Measurements from ENCODE around the gene VPS33B.
A peak's percentile ranks its signal among the peaks of the same experiment; 100 is the strongest.

Gene VPS33B

GRCh38 chr15:91022075-91022831, at the start of gene VPS33B:
TSS of gene VPS33B (minus strand) at chr15:91022594. CDS start at chr15:91022249, 345 bp downstream.
- in situ Hi-C loops (cut with HindIII; ENCODE audit: low sequenced_read_pairs): no loop called here
- TF ChIP-seq CTCF (IDR thresholded peaks at IDR 0.05; ENCODE audit: low read depth, low read length, missing control alignments): no peak
- peak within 1 kb of the TSS; percentile 97 for H3K4me3 ChIP-seq (ENCODE audit: low read depth, low read length)
- DNase-seq (ENCODE audit: low read depth): peak; percentile 55

GRCh38 chr15:91072161-91072560, 49.8 kb upstream of the VPS33B start:
- in situ Hi-C loops (cut with HindIII; ENCODE audit: low sequenced_read_pairs): no loop called here
- no peak overlapping the region for H3K4me3 ChIP-seq (ENCODE audit: low read depth, low read length)
- TF ChIP-seq CTCF (IDR thresholded peaks at IDR 0.05; ENCODE audit: low read depth, low read length, missing control alignments): no peak
- DNase-seq (ENCODE audit: low read depth): no peak

- no peak overlapping the region for H3K4me3 ChIP-seq (ENCODE audit: low read depth, low read length)
- no peak for TF ChIP-seq CTCF (IDR thresholded peaks at IDR 0.05; ENCODE audit: low read depth, low read length, missing control alignments)
- in situ Hi-C loops (cut with HindIII; ENCODE audit: low sequenced_read_pairs): no loop called here
- no peak for DNase-seq (ENCODE audit: low read depth)
Observed at GRCh38 chr15:91070872-91071271, 48.5 kb upstream of the VPS33B start.

- in situ Hi-C loops (cut with HindIII; ENCODE audit: low sequenced_read_pairs): no loop called here
- H3K4me3 ChIP-seq (ENCODE audit: low read depth, low read length): no peak overlapping the region
- DNase-seq (ENCODE audit: low read depth): no peak
- no peak for TF ChIP-seq CTCF (IDR thresholded peaks at IDR 0.05; ENCODE audit: low read depth, low read length, missing control alignments)
Observed at GRCh38 chr15:91068966-91069365, 46.6 kb upstream of the VPS33B start.

- in situ Hi-C loops (cut with HindIII; ENCODE audit: low sequenced_read_pairs): no loop called here
- TF ChIP-seq CTCF (IDR thresholded peaks at IDR 0.05; ENCODE audit: low read depth, low read length, missing control alignments): no peak
- no peak overlapping the region for H3K4me3 ChIP-seq (ENCODE audit: low read depth, low read length)
- no peak for DNase-seq (ENCODE audit: low read depth)
Observed at GRCh38 chr15:91068436-91068835, 46.0 kb upstream of the VPS33B start.

GRCh38 chr15:91067036-91067435, 44.6 kb upstream of the VPS33B start:
- no peak for TF ChIP-seq CTCF (IDR thresholded peaks at IDR 0.05; ENCODE audit: low read depth, low read length, missing control alignments)
- no peak for DNase-seq (ENCODE audit: low read depth)
- no peak overlapping the region for H3K4me3 ChIP-seq (ENCODE audit: low read depth, low read length)
- in situ Hi-C loops (cut with HindIII; ENCODE audit: low sequenced_read_pairs): no loop called here
